NCI-H345 (cell line): ENCODE measurements around the gene ATP11A.

ENCODE experiments used
- DNase-seq: peaks from one replicate; lab custom pipeline; 2025; lab: John Stamatoyannopoulos, UW

Gene ATP11A

DNA sequence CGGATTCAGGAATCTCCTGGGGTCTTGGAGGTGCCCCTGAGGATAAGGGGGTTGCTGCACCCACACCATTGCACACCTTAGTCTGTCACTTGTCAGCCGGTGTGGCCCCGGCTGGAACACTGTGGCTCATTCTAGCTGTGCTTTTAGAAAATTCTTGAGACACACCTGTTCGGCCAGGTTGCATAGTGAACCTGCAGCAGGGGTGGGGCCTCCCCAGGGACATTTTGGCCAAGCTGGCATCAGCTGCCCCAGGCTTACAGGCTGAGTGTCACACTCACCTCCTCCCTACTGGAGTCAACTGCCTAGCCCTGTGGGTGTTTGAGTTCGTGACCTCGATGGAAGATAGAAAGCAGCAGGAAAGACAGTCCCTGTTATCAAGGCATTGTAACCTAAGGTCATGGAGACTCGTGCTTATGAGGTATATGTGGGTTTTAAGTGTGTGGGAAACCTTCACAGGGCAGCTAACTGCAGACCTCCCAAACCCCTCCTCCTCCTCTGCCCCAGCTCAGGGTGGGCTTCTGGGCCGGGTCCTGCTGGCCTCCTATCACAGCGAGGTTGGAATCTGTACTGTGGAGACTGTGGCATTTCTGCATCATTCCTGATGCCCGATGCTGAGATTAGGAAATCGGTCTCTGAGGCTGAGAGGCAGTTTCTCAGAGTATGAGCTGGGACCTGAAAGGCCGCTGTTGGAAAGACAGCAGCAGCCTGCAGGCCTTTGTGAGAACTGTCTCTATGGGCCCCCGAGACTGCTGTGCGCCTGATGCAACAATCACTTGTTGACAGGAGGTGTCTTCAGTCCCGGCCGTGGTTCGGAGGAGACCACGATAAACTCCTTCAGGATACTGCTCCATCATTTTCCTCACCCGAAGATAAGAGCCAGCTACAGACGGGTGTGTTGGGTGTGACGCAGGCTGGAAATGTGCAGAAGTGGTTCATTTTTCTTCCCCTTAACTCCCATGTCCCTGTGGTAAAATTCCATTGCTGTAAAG is 72.2 kb downstream of the ATP11A start:
- DNase-seq: no peak

DNA sequence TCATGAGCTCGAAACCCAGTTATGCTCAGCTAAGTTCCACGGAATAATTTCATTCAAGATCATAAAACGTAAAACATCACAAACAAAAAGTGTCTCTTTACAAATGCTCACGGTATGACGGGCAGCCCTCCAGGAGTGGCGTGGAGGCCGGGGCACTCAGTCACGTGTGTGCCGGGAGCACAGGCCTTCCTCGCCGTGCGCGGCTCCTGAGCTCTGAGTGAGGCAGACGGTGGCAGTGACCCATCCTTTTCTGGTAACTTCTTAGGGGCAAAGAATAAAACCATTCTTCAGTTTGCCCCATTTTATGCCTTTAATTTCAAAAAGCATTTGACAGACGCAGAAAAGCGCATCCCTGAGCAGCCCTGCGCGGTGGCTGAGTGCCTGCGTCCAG is 72.8 kb downstream of the ATP11A start:
- no peak for DNase-seq

DNA sequence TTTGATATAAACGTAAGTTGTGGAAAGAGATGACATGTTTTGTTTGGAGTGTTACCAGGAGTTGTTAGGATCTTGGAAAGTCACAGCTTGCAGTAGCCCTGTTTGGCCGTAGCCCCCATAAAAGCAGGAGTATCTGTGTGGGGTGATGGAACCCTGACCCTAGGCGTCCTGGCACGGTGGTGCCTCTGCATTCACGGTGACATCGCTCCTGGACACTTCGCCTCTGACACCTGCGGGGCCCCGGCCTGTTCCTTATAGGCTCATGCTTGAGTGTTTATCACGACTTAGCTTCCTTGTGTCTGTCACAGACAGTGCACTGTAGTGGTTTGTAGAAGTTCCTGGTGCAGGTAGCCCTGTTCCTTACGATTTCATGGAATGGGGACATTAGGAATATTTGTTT is 74.2 kb downstream of the ATP11A start:
- DNase-seq: no peak

DNA sequence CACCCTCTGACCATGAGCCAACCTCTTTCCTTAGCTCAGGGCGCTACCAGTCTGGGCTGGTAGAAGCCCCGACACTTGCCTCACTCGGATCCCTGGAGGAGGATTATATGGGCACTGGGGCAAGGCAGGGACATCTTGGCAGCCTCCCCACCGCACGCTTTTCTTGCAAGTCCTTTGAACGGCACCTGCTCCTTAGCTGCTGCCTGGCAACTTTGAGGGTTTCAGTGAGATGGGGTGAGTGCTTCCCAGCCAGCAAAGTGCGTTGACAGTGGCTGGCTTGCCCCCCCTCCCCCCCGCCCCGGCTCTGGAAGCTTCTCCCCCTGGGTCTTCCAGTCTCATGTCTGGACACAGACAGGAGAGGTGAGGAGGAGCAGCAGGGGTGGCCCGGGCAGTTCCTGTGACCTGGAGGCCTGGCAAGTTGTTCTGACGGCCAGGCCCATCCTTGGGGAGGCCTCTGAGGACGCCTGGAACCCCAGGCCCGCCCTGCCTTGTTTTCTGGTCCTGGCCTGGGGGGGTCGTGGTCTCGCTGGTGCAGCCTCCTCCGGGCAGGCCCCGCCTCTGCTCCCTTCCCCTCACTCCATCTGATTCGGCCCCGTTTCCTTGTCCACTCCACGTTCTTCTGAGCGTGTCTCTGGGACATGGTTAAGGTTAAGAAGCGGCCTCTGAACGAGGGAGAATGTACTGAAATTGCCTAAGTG is 75.2 kb downstream of the ATP11A start:
- no peak for DNase-seq

DNA sequence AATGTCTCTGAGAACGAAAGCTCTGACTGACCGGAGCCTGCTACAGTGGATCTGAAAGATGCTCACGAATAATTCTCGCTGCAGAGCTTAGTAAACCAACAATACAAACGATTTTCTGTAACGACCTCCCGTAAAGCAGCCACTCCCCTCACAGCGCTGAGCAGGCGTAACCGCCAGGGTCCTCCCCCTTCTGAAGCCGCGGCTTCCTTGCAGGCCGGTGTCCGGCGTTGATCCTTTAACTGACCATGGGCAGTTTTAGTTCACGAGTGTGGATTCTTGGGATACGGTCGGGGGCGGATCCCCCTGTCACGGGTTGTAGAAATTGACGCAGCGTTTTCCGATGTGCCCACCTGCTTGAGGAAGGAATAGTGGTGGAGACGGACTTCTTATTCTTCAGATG is 75.9 kb downstream of the ATP11A start:
- DNase-seq: no peak

DNA sequence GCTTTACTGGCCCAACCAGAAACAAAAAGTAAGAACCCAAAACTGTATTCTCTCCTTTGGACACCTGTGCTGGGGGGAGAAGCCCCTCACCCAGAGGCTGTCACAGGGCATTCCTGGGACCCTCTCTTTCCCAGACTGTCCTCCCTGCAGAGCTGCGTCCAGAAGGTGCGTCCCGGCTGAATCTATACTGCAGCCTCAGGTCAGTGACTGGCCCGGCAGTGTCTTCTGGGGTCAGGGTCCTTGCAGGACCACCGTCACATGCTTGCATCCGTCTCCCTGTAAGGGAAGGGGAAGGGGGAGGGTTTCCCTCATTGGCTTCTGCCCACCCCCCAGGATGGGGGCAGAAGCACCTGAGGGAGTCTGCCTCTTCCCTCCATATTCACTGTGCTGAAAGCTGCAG is 76.5 kb downstream of the ATP11A start:
- DNase-seq: no peak

DNA sequence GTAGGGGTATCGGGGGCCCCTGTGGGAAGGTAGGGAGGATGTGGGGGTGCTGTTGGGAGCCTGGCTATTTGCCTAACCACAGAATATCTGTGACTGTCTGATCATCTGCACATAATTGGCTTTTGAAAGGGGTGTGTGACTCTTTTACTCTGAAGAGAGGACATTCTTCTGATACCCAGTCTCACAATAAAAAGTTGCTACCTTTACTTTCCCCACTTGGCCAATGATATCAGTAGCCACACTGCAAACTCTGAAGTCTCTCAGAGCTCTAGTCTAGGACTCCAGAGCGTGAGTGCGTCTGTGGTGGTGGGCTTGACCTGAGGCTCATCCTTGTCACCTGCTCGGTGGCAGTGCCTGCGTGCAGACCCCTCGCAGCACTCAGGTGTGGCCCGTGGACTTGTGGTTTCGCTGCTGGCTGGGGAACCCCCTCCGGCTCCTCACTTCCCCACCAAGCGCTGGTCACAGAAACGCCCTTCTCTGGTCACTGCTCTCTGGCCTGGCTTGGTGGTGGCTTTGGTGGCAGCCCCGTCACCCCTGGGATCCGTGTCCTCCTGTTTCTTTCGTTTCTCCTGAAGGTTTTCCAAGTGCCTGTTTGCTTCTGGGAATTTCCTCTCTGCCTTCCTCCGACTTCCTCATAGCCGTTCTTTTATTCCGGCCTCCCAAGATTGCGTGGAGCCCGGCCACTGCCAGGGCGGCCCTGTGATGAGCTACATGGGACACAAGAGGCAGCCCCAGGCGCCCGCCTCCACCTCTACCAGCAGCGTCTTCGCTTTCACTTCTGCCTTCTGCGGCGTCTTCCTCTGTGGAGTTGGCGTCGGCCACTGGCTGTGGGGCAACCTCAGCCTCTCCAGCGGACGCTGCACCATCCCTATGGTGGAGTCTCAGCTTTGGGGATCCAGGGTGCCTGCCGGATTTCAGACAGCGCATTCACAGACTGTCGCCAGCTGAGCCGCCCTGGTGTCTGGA is 78.0 kb downstream of the ATP11A start:
- DNase-seq: no peak

DNA sequence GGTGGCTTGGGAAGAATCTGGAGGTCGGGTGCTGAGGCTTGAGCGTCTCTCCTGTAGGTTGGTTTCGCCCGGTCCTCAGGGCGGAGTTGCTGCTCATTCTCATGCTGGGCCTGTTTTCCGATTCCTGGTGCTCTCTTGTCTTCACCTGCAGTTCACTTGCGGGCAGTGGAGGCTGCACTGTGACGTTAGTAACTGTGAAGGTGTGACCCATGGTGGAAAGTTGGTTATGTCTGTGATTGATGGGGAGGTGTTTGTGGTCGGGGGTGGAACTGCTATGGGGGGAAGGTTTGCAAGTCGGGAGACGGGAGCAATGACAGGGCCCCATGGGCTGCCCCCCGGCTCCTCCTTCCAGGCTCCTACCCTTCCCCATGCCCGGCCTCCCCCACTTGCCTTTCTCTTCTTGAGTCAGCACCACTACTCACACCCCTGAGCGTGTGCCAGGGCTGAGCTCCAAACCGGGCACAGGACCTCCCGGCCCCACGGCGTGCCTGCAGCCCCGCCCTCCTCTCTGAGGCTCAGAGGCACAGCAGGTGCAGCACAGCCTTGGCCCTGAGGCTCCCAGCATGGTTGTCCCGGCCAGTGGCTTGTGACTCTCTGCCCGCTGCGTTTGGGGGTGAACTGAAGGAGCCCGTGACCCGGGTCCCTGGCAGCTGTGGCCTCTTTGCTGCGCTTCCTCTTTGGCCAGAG is 79.1 kb downstream of the ATP11A start:
- DNase-seq: no peak

DNA sequence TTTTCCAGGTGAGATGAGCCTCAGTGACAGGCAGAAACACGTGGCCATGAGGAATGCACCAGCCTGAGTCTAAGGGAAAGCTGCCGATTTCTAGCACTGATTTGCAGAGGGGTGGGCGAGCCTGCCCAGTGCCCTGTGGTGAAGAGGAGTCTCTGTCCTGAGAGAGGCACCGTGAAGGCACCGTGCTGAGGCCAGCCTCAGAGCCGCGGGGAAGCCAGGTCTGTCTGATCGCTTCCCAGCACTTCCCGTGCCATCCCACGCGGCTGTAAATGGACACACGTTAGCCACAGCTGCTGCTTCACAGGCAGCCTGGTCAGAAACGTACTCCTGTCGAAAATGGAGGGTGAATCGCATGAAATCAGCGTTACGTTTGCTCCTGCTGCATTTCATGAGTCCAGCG is 79.8 kb downstream of the ATP11A start:
- DNase-seq: no peak

DNA sequence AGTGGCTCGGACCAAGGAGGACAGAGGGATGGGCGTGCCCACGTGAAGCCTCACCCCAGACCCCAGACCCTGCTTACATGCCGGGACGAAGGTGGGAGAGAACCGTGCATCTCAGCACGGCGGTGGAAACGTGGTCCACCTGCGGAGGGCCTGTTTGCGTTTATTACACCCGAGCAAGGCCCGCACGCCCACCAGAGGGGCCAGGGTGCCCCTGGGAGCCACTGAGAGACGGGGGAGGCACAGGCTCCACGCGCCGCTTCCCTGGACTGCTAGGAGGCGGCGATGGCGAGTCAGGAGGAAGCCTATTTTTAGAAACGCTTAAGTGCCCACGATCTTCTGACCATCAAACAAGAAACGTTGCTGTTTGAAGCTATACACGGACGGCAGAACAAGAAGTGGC is 80.7 kb downstream of the ATP11A start:
- DNase-seq: no peak

DNA sequence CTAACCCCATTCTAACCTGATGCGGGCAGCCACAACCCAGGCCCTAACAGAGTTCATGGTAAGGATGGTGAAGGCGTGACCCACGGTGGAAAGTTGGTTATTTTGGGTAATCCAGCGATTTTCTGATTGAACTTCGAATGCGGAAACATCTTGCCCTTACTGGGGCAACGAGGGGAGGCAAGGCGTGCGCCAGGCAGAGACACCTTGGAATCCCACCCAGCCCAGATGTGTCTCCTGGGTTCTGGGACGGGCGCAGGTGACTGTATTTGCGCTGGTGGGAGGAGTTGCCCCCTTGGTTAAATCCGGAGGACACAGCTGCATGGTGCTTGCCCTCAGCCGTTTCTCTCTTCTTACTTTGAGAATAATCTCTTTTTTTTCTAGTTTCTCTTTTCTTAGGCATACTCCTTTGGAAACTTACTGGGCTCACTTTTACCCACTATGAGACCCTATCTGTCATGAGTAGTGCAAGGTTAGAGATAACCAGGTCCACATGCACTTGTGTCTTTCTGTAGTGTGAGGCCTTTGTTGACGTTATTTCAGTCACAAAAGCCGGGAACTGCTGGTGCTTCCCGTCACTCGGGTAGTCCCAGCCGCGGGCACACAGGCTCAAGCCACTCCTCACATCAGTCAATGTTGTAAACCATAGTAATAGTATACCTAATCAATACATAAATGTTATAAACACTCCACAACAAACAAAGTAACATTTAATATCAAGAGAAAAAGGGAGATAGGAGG is 81.5 kb downstream of the ATP11A start:
- no peak for DNase-seq

DNA sequence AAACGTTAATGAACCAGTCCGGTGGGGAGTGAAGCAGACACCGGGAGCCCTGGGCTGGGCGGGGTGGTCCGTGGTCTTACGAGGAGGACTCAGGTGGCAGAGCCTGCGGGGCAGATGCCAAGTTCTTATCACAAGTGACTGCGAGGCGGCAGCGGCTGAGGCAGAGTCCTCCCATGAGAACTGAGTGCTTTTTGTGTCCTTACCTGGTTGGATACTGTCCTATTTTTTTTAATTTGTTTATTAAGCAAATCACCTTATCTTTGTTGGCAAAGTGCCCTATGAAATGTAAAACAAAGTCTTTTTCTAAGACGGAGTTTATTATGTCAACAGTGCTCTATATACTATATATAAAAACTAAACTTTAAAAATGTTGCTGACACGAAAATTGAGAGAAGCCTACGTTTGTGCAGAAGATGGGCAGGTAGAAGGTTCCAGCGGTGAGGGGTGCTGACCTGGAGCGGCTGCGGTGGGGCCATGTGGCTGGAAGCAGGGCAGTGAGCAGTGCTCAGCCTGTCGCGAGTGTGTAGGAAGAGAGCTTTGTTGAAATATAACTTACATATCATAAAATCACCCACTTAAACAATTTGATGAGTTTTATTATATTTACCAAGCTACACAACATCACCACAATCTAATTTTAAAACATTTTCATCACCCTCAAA is 82.2 kb downstream of the ATP11A start:
- DNase-seq: no peak

DNA sequence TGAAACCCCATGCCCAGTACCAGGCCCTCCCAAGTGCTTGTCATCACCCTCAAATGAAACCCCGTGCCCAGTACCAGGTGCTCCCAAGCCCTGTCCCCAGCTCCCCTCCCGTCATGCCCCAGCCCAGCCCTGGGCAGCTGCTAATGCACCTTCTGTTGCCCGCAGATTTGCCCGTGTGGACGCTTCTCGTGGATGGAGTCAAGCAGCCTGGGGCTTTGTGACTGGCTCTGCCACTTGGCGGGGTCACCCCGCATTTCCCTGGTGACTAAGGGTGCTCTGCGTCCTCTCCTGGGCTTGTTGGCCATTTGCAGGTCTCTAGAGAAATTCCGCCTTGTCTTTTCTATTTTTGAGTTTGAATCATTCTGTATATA is 82.7 kb downstream of the ATP11A start:
- DNase-seq: no peak

DNA sequence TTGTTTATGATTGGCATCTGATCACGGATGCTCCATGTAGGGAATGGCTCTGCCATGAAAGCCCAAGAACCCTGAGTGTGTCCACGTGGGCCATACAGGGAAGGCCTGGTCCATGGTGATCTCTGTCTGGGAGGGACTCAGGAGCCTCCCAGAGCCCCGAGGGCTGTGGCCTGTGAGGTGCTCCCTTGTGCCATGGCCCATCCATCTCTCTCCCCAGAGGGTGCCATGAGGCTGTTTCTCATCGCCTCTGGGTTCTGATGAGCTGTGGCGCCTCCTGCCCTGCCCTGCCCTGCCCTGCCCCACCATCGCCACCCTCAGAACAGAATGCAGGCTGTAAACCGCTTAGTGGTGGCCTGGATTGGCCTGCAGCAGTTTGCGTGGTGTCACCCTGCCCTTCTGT is 83.1 kb downstream of the ATP11A start:
- DNase-seq: no peak

DNA sequence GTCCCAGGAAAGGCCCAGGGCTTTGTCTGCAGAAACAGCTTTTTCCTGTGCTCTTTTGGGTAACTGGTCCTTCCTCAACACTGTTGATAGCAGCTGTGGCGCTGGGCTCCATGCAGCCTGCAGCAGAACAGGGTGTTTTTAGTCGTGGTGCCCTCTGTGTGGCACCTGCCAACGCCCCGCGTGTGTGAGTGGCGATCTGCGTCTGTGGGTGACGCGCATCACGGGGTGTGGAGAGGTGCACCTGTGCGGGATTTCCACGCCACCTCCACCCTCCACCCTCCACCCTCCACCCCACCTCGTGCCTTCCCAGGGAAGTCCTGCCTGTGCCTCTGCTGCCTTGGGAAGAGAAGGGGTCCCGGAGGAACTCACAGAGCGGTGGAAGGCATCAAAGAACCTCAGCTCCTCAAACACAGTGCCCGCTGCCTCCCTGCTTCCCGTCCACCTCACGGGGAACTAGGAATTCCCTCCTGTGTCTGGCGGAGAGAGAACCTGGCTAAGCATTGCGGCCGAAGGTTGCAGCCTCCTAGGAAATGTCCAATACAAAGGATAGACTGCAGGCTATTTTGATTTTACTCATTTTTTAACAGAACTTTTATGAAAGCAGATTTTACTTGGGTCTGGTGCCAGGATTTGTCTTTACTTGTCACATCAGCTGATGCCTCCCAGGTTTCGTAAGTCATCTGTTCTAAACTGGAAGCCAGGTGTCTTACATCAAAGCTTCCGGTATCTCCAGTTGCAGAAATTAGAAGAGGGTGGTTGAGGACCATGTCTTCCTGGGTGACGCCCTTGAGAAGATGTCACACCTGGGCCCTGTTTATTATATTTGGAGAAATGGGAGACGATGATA is 84.0 kb downstream of the ATP11A start:
- no peak for DNase-seq

DNA sequence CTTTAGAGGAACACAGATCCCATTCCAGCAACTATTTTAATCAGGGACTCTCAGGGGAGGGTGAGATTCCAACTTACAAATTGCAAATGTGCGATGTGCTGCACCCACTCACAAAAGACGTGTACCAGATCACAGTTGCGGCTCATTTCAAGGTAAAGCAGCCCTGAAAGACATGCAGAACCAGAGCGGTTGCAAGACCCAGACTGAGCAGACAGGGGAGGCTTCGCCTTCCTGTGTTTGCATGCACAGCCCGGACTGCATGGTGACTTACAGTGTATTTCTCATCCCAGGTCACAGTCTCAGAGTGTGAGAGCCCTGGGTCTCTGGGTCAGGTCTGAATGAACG is 84.6 kb downstream of the ATP11A start:
- no peak for DNase-seq

DNA sequence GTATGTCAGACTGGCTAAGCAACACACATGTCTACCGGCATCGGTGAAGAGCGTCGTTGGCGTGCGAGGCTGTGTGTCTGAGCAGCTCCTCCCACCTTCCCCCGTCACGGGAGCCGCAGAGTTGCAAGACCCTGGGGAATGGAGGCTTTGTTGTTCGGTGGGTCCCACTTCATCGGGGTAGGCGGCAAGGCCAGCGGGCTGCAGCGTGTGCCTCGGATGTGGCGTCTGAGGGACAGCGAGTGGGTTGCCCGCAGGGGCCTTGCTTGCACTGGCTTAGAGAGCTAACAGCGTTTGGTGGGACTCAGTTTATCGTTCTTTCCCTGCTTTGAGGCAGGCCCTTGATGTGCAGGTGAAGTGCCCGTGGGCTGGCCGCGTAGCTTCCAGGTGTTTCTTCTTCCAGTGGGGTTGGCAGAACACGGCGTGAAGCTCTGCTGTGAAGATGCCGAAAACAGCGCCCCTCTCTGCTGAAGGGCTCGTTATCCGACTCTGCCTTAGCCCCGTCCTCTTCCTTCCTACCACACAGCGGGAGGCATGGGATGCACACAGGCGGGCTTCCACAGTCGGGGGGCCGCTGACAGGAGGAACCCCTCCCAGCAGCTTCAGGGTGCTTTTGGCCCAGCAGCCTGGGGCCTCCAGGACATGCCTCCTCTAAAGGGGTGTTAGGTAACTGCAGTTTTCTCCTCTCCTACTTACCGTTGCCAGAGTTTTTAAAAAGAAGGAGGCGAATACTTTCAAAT is 85.2 kb downstream of the ATP11A start:
- no peak for DNase-seq

DNA sequence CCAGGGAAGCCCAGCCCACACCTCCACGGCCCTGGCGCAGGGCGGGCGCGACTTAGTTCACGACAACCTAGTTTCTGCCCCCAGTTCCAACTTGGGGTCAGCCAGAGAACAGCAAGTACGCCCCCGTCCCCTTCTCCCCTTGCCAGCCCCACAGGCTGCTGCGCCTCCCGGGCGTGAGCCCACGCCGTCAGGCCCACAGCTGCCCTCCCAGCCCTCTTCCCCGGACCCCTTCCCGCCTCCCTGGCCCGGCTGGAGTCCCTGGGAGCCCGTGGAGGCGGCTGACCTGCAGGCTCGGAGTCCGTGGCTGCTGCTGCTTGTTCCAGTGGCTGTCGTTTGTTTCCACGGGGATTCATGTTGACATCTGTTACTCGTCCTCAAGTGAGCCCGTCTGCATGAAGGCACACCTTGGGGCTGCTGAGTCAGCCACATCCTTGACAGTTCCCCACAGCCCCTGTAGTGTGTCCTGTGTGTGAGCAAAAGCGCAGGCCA is 86.0 kb downstream of the ATP11A start:
- no peak for DNase-seq

DNA sequence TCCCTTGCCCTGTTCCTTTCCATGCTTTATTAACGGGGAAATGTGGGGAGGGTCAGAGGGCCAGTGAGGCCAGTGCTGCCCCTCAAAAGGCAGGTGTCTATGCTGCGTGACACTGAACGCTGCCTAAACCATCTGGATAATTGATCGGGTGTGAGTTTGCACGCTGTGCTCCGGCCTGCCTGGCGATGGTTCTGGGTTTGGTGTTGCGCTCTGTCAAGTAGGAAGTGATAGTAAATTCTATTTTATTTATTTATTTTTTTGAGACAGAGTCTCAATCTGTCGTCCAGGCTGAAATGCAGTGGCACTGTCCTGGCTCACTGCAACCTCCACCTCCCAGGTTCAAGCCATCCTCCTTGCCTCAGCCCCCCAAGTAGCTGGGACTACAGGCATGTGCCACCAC is 86.5 kb downstream of the ATP11A start:
- no peak for DNase-seq
